Stimulated activated memory B cell treated with anti-CD40 and anti-IgM and Interleukin-4, amounts not matched to agents 10 μg/mL and 1 μg/mL and 100 μg/mL, for 72 hours (primary cell): ENCODE data around the gene TMEM135.

ENCODE experiments used
- ATAC-seq: fragments of 150-1000 bp; cut with Tn5 transposase; 2 replicates; pipeline ENCODE4 v1.10.0; 2021
- H3K27ac Mint-ChIP-seq: one replicate; pipeline ENCODE4 v1.8.0; 2022; ENCODE audit warnings: mild to moderate bottlenecking, mixed read lengths
- H3K27me3 Mint-ChIP-seq: one replicate; pipeline ENCODE4 v1.8.0; 2022; ENCODE audit warnings: mixed read lengths
- H3K36me3 Mint-ChIP-seq: one replicate; pipeline ENCODE4 v1.8.0; 2022; ENCODE audit warnings: mixed read lengths
- H3K4me1 Mint-ChIP-seq: one replicate; pipeline ENCODE4 v1.8.0; 2022; ENCODE audit warnings: mixed read lengths
- H3K4me3 Mint-ChIP-seq: one replicate; pipeline ENCODE4 v1.8.0; 2022; ENCODE audit warnings: mild to moderate bottlenecking, moderate library complexity, mixed read lengths
- H3K9me3 Mint-ChIP-seq: one replicate; pipeline ENCODE4 v1.8.0; 2022; ENCODE audit warnings: mixed read lengths

TMEM135 gene

DNA sequence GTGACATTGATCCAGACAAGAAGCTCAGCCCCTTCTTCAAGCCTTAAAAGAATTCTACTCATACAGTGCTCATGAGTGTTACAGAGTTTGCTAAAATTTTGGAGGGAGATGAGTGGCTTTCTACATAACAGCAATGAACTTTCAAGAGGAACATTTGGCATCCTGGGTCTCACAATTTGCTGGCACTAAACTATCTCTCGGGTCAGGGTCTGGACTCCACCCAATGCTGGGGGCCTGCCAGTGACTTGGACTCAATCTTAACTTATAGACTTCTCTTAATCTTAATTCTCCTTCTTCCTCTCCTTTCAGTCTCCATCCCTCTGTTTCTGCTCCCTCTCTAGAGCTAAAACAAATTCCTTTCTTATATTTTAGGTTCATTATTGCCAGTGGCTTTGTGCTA lies 317.9 kb downstream of the TMEM135 start:
- H3K27ac Mint-ChIP-seq, result peak overlapping the region; percentile 21
- no peaks in the 10 kb centered on the region for H3K9me3 Mint-ChIP-seq
- no peaks in the 10 kb centered on the region for H3K27me3 Mint-ChIP-seq
- no peak overlapping the region for H3K4me3 Mint-ChIP-seq
- peaks cover 14% of the 10 kb centered on the region for H3K4me1 Mint-ChIP-seq
- H3K36me3 Mint-ChIP-seq, result no peaks in the 10 kb centered on the region
- no peak for ATAC-seq

- ATAC-seq, result no peak
- Mint-ChIP-seq H3K4me3 (no peak overlapping the region), H3K27me3 (no peaks in the 10 kb centered on the region), H3K4me1 (peaks cover 14% of the 10 kb centered on the region), H3K27ac (no peak overlapping the region), H3K9me3 (no peaks in the 10 kb centered on the region), H3K36me3 (no peaks in the 10 kb centered on the region)
Observed at GRCh38 chr11:87356428-87356827, 318.7 kb downstream of the TMEM135 start.

DNA sequence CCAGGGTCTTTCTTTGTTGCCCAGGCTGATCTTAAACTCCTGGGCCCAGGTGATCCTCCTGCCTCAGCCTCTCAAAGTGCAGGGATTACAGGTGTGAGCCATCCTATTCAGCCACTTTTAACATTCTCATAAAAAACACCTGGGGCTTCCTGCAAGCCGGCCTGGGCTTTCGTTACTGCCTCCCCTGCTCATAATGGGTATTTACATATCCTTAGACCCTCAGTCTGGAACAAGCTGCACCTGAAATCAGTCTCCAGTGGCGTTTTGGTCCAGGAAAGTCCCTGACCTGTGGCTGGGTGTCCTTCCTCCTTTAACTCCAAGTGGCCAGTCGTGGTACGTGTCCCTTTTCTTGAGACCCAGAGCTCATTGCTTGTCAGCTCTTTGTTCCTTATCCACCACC lies 320.7 kb downstream of the TMEM135 start:
- no peaks in the 10 kb centered on the region for H3K27me3 Mint-ChIP-seq
- no peaks in the 10 kb centered on the region for H3K4me1 Mint-ChIP-seq
- no peak overlapping the region for H3K27ac Mint-ChIP-seq
- ATAC-seq, result no peak
- H3K4me3 Mint-ChIP-seq, result no peak overlapping the region
- H3K9me3 Mint-ChIP-seq, result no peaks in the 10 kb centered on the region
- H3K36me3 Mint-ChIP-seq, result no peaks in the 10 kb centered on the region

DNA sequence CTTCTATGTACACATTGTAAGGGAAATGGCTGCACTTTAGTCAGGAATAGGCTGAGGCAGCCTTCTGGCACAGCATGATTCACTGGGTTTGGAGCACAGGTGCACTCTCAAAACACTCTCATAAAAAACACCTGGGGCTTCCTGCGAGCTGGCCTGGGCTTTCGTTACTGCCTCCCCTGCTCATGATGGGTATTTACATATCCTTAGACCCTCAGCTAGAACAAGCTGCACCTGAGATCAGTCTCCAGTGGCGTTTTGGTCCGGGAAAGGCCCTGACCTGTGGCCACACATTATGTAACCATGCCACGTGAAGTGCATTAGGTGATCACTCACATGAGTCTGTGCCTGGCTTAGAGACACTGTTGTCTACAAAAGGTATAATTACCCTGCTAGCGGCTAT lies 321.7 kb downstream of the TMEM135 start:
- H3K4me3 Mint-ChIP-seq, result no peak overlapping the region
- no peaks in the 10 kb centered on the region for H3K27me3 Mint-ChIP-seq
- H3K36me3 Mint-ChIP-seq, result no peaks in the 10 kb centered on the region
- H3K9me3 Mint-ChIP-seq, result no peaks in the 10 kb centered on the region
- ATAC-seq, result no peak
- H3K4me1 Mint-ChIP-seq, result no peaks in the 10 kb centered on the region
- H3K27ac Mint-ChIP-seq, result no peak overlapping the region

- no peaks in the 10 kb centered on the region for H3K36me3 Mint-ChIP-seq
- no peak overlapping the region for H3K27ac Mint-ChIP-seq
- no peaks in the 10 kb centered on the region for H3K9me3 Mint-ChIP-seq
- no peak overlapping the region for H3K4me3 Mint-ChIP-seq
- no peaks in the 10 kb centered on the region for H3K4me1 Mint-ChIP-seq
- no peak for ATAC-seq
- no peaks in the 10 kb centered on the region for H3K27me3 Mint-ChIP-seq
Observed at GRCh38 chr11:87361891-87362290, 324.2 kb downstream of the TMEM135 start.

GRCh38 chr11:87366346-87366745 lies 328.6 kb downstream of the TMEM135 start:
- Mint-ChIP-seq H3K27ac (no peak overlapping the region), H3K36me3 (no peaks in the 10 kb centered on the region), H3K4me3 (no peak overlapping the region), H3K9me3 (no peaks in the 10 kb centered on the region), H3K4me1 (no peaks in the 10 kb centered on the region), H3K27me3 (peaks cover 20% of the 10 kb centered on the region)
- no peak for ATAC-seq

DNA sequence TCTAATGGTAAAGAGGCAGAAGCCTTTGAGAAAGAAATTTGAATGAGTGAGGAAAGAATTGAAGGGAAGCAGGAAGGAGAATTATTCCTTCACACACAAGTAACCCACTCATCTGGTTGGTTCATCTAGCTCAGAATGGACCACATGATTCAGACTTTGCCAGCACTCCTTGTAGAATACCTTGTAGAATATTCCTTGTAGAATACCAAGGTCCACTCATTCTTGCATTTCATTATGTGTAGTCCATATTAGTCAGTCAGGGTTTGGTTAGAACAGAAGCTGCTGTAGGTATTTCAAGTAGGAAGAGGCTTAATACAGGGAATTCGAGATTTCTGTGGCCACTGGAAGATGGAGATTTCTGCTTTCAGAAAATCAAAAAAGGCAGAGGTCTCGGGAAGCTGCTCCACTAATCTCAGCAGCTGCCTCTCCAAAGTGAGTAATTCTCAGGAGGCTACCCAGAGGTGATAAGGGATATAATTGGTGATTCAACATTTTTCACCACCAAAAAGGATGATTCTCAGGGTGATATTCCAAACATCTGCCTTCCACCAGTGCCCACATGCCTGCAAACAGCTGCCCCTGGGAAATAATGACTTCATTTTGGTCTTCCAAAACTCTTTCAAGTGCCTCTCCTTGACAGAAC lies 329.1 kb downstream of the TMEM135 start:
- no peaks in the 10 kb centered on the region for H3K36me3 Mint-ChIP-seq
- no peak for ATAC-seq
- no peak overlapping the region for H3K27ac Mint-ChIP-seq
- no peaks in the 10 kb centered on the region for H3K4me1 Mint-ChIP-seq
- peaks cover 20% of the 10 kb centered on the region for H3K27me3 Mint-ChIP-seq
- no peak overlapping the region for H3K4me3 Mint-ChIP-seq
- H3K9me3 Mint-ChIP-seq, result no peaks in the 10 kb centered on the region

- Mint-ChIP-seq H3K36me3 (no peaks in the 10 kb centered on the region), H3K27me3 (peaks cover 20% of the 10 kb centered on the region), H3K9me3 (no peaks in the 10 kb centered on the region), H3K4me1 (no peaks in the 10 kb centered on the region), H3K4me3 (no peak overlapping the region), H3K27ac (no peak overlapping the region)
- no peak for ATAC-seq
Observed at GRCh38 chr11:87368151-87368550, 330.4 kb downstream of the TMEM135 start.

DNA sequence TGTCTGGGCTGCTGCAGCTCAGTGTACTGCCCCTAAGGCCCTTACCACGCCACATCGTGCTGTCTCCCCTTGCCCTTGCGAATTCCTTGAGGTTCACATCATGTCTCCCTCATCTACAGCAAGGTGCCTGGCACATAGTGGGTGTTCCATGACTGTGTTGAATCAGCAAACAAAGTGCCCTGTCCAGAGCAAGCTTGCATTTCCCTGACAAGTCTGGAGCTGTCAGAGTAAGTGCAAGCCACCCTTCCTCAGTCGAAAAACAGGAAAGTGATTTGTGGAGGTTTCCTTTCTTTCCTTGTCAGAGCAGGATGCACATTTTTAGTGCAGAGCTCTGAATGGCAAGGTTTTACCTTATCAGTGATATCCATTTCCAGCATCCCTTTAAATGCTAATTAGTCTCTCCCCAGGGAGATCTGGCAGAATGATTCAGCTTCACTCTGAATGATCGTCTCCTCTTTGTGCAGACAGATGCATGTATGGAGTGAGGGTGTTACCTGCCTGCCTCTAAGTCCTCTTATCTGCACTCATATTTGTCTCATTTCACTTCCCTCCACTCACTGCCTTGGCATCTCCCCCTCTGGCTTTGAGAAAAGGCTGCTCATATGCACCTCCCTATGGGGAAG lies 331.2 kb downstream of the TMEM135 start:
- H3K36me3 Mint-ChIP-seq, result no peaks in the 10 kb centered on the region
- no peak for ATAC-seq
- no peak overlapping the region for H3K27ac Mint-ChIP-seq
- H3K4me1 Mint-ChIP-seq, result no peaks in the 10 kb centered on the region
- peaks cover 25% of the 10 kb centered on the region for H3K27me3 Mint-ChIP-seq
- no peaks in the 10 kb centered on the region for H3K9me3 Mint-ChIP-seq
- no peak overlapping the region for H3K4me3 Mint-ChIP-seq

- no peak for ATAC-seq
- peaks cover 28% of the 10 kb centered on the region for H3K27me3 Mint-ChIP-seq
- H3K4me3 Mint-ChIP-seq, result no peak overlapping the region
- H3K9me3 Mint-ChIP-seq, result no peaks in the 10 kb centered on the region
- H3K4me1 Mint-ChIP-seq, result no peaks in the 10 kb centered on the region
- H3K36me3 Mint-ChIP-seq, result no peaks in the 10 kb centered on the region
- H3K27ac Mint-ChIP-seq, result no peak overlapping the region
Observed at GRCh38 chr11:87369888-87370287, 332.2 kb downstream of the TMEM135 start.

GRCh38 chr11:87372065-87372464 lies 334.3 kb downstream of the TMEM135 start:
- Mint-ChIP-seq H3K4me3 (no peak overlapping the region), H3K27me3 (peaks cover 28% of the 10 kb centered on the region), H3K4me1 (no peaks in the 10 kb centered on the region), H3K27ac (no peak overlapping the region), H3K9me3 (peaks cover 1% of the 10 kb centered on the region), H3K36me3 (no peaks in the 10 kb centered on the region)
- no peak for ATAC-seq
